Natural killer cell (primary cell): ENCODE measurements around the gene IL36RN. TPM values are rescaled to one million over a fixed set of nuclear protein-coding genes. Genes with fewer than 3 reads are reported as not detected.

ENCODE experiments used
- ATAC-seq, 3 donors: fragments of 150-1000 bp in 2 of 3; fragments of 200-7000 bp in 1 of 3; cut with Tn5 transposase; 1 replicate in 1 of 3; 2 replicates in 2 of 3; pipeline ENCODE4 v1.10.0; 2021; ENCODE audit warnings: mild to moderate bottlenecking in 2 of 3, moderate library complexity in 2 of 3
- DNase-seq, 2 donors: peaks; one replicate each; pipeline versions ENCODE4 v3.0.0 to v3.0.0-alpha.2; 2013 to 2021; ENCODE audit warnings: mixed read lengths in 1 of 2
- H3K27ac ChIP-seq: one replicate; pipeline ENCODE4 v1.5.1; 2013; ENCODE audit warnings: mild to moderate bottlenecking, low read length
- H3K27me3 ChIP-seq: one replicate; pipeline ENCODE4 v1.6.1; 2013; ENCODE audit warnings: low read length; ENCODE audit not compliant: control insufficient read depth, insufficient read depth
- H3K36me3 ChIP-seq: one replicate; pipeline ENCODE4 v1.6.1; 2013; ENCODE audit warnings: low read length; ENCODE audit not compliant: control insufficient read depth, insufficient read depth
- H3K4me1 ChIP-seq: one replicate; pipeline ENCODE4 v1.6.1; 2013; ENCODE audit warnings: low read length; ENCODE audit not compliant: control insufficient read depth, insufficient read depth
- H3K4me3 ChIP-seq: one replicate; pipeline ENCODE4 v1.5.1; 2013; ENCODE audit warnings: low read length
- H3K9me3 ChIP-seq: one replicate; pipeline ENCODE4 v1.6.1; 2013; ENCODE audit warnings: low read length; ENCODE audit not compliant: control insufficient read depth, insufficient read depth
- H3K27ac Mint-ChIP-seq, 2 donors: one replicate each; pipeline ENCODE4 v1.8.0; 2022; ENCODE audit warnings: mild to moderate bottlenecking in 2 of 2, mixed read lengths in 2 of 2, moderate library complexity in 1 of 2
- H3K27me3 Mint-ChIP-seq, 2 donors: one replicate each; pipeline ENCODE4 v1.8.0; 2022; ENCODE audit warnings: low read depth in 2 of 2, mixed read lengths in 2 of 2
- H3K36me3 Mint-ChIP-seq: one replicate; pipeline ENCODE4 v1.8.0; 2022; ENCODE audit warnings: mixed read lengths
- H3K4me1 Mint-ChIP-seq, 2 donors: one replicate each; pipeline ENCODE4 v1.8.0; 2022; ENCODE audit warnings: mixed read lengths in 2 of 2
- H3K4me3 Mint-ChIP-seq: one replicate; pipeline ENCODE4 v1.8.0; 2022; ENCODE audit warnings: mild to moderate bottlenecking, moderate library complexity, mixed read lengths
- H3K9me3 Mint-ChIP-seq, 2 donors: one replicate each; pipeline ENCODE4 v1.8.0; 2022; ENCODE audit warnings: mixed read lengths in 2 of 2
- CTCF ChIP-seq: fragments of 200-600 bp; IDR thresholded peaks from one replicate; pipeline ENCODE4 v1.8.0; 2022; ENCODE audit warnings: antibody characterized with exemption
- WGBS: methylation state at CpG from one replicate; pipeline ENCODE4 v1.1.7; 2013; ENCODE audit warnings: missing lambda C conversion rate; ENCODE audit not compliant: insufficient coverage; 5-methylcytosine and 5-hydroxymethylcytosine counted together
- intact Hi-C: fragments of 100-400 bp; cut with micrococcal nuclease; formaldehyde crosslinking; loops from one replicate; pipeline ENCODE4 v1.14.2; 2022
- total RNA-seq, 4 donors: library from RNA; stranded (reverse); fragments of 120-200 nt in 1 of 4; gene quantifications; one replicate each; pipeline versions ENCODE4 v1.2.3 to v1.2.4, GENCODE V29; 2013 to 2022

Gene IL36RN
- total RNA-seq, 3 donors from 2014 or later (not counting 1 experiment from before 2014, with no cell fraction given), result not detected

- Mint-ChIP-seq H3K4me1 (no peaks in the 10 kb centered on the region), H3K9me3 (no peaks in the 10 kb centered on the region), H3K4me3 (no peak overlapping the region), H3K36me3 (no peaks in the 10 kb centered on the region), H3K27ac (no peak overlapping the region), H3K27me3 (peaks cover 0 to 6% of the 10 kb centered on the region in 2 donors)
- H3K27me3 ChIP-seq, result no peaks in the 10 kb centered on the region
- no peak overlapping the region for H3K4me3 ChIP-seq
- no peaks in the 10 kb centered on the region for H3K9me3 ChIP-seq
- intact Hi-C loops, result no loop called here
- peak; percentile 31 to 59 (median 57) for ATAC-seq
- WGBS, result 68% methylated on average over 2 of the region's 5 CpGs
- H3K36me3 ChIP-seq, result no peaks in the 10 kb centered on the region
- peak in 1 of 2 donors; percentile 41 for DNase-seq
- no peaks in the 10 kb centered on the region for H3K4me1 ChIP-seq
- peak; percentile 29 for TF ChIP-seq CTCF
- no peak overlapping the region for H3K27ac ChIP-seq
Measured at GRCh38 chr2:113084249-113085000, 25.4 kb downstream of the IL36RN start.

- H3K4me3 ChIP-seq, result no peak overlapping the region
- WGBS, result 83% methylated on average over 2 of the region's 2 CpGs
- no peak overlapping the region for H3K27ac ChIP-seq
- no peak for ATAC-seq
- no peaks in the 10 kb centered on the region for H3K9me3 ChIP-seq
- intact Hi-C loops, result no loop called here
- peaks cover 0 to 6% of the 10 kb centered on the region in 2 donors for H3K27me3 Mint-ChIP-seq
- no peaks in the 10 kb centered on the region for H3K4me1 Mint-ChIP-seq
- H3K4me3 Mint-ChIP-seq, result no peak overlapping the region
- TF ChIP-seq CTCF, result no peak
- H3K36me3 ChIP-seq, result no peaks in the 10 kb centered on the region
- H3K27ac Mint-ChIP-seq, result no peak overlapping the region
- H3K4me1 ChIP-seq, result peaks cover 6% of the 10 kb centered on the region
- H3K36me3 Mint-ChIP-seq, result no peaks in the 10 kb centered on the region
- H3K27me3 ChIP-seq, result no peaks in the 10 kb centered on the region
- DNase-seq, result no peak
- no peaks in the 10 kb centered on the region for H3K9me3 Mint-ChIP-seq
Measured at GRCh38 chr2:113085542-113085941, 26.5 kb downstream of the IL36RN start.

GRCh38 chr2:113088213-113088992 is 29.4 kb downstream of the IL36RN start:
- Mint-ChIP-seq H3K4me1 (no peaks in the 10 kb centered on the region), H3K9me3 (no peaks in the 10 kb centered on the region), H3K27me3 (peaks cover 0 to 6% of the 10 kb centered on the region in 2 donors), H3K36me3 (no peaks in the 10 kb centered on the region), H3K27ac (no peak overlapping the region), H3K4me3 (no peak overlapping the region)
- Histone ChIP-seq H3K27ac (no peak overlapping the region), H3K9me3 (no peaks in the 10 kb centered on the region), H3K36me3 (no peaks in the 10 kb centered on the region), H3K27me3 (no peaks in the 10 kb centered on the region), H3K4me3 (no peak overlapping the region), H3K4me1 (peaks cover 6% of the 10 kb centered on the region)
- TF ChIP-seq CTCF, result no peak
- ATAC-seq (no peak), DNase-seq (no peak)
- intact Hi-C loops, result no loop called here
